K562 (cell line): ENCODE measurements around the gene ARID3B. TPM values are rescaled to one million over a fixed set of nuclear protein-coding genes. Genes with fewer than 3 reads are reported as not detected.

Experiments used
- CBX2 ChIP-seq: fragments of 200-600 bp; sonication (generic); IDR thresholded peaks from one replicate; pipeline ENCODE4 v1.6.1; 2012; ENCODE audit warnings: mild to moderate bottlenecking, low read length, inconsistent platforms; ENCODE audit not compliant: insufficient read depth, poor library complexity, severe bottlenecking
- CC2D1A ChIP-seq: fragments of 450-650 bp; IDR thresholded peaks from 2 replicates; pipeline ENCODE4 v1.6.1; 2017; ENCODE audit warnings: mild to moderate bottlenecking
- DPF2 ChIP-seq: fragments of 450-650 bp; IDR thresholded peaks from 2 replicates; pipeline ENCODE4 v1.6.1; 2016
- GTF2A2 ChIP-seq: IDR thresholded peaks from 2 replicates; pipeline ENCODE4 v1.6.1; 2016; ENCODE audit warnings: mild to moderate bottlenecking, missing genetic modification characterization, missing compliant biosample characterization
- HDGF ChIP-seq: fragments of 450-650 bp; IDR thresholded peaks from 2 replicates; pipeline ENCODE4 v1.6.1; 2016
- HEY1 ChIP-seq: fragments of 250-450 bp; sonication (Bioruptor Pico); IDR thresholded peaks from 2 replicates; pipeline ENCODE4 v1.5.0; 2020; ENCODE audit warnings: mild to moderate bottlenecking, moderate library complexity, borderline replicate concordance
- HLTF ChIP-seq: fragments of 450-650 bp; IDR thresholded peaks from 2 replicates; pipeline ENCODE4 v1.6.1; 2016
- KAT2B ChIP-seq: IDR thresholded peaks from one replicate; pipeline ENCODE4 v1.6.1; 2012; ENCODE audit warnings: low read depth, mild to moderate bottlenecking, control low read depth, inconsistent platforms, low read length, moderate library complexity
- MTA3 ChIP-seq: fragments of 450-650 bp; formaldehyde crosslinking; IDR thresholded peaks from 2 replicates; pipeline ENCODE4 v1.6.1; 2017; ENCODE audit warnings: mild to moderate bottlenecking, borderline replicate concordance
- NCOA6 ChIP-seq: fragments of 450-650 bp; IDR thresholded peaks from 2 replicates; pipeline ENCODE4 v1.6.1; 2017; ENCODE audit warnings: mild to moderate bottlenecking
- NUFIP1 ChIP-seq: fragments of 450-650 bp; IDR thresholded peaks from 2 replicates; pipeline ENCODE4 v1.6.1; 2018; ENCODE audit not compliant: partially characterized antibody
- RBM25 ChIP-seq: fragments of 200-400 bp; formaldehyde crosslinking; IDR thresholded peaks from 2 replicates; pipeline ENCODE4 v1.6.1; 2018; ENCODE audit warnings: low read length, low read depth, moderate library complexity; ENCODE audit not compliant: severe bottlenecking
- SMAD2 ChIP-seq: fragments of 150-350 bp; IDR thresholded peaks from 2 replicates; pipeline ENCODE4 v1.6.1; 2014; ENCODE audit warnings: low read depth, mild to moderate bottlenecking, low read length
- STAT5A ChIP-seq: IDR thresholded peaks from 2 replicates; pipeline ENCODE4 v1.6.1; 2012; ENCODE audit warnings: low read length, inconsistent platforms, borderline replicate concordance
- ZBTB9 ChIP-seq: fragments of 450-650 bp; formaldehyde crosslinking; IDR thresholded peaks from 2 replicates; pipeline ENCODE4 v1.4.0; 2020; ENCODE audit warnings: mild to moderate bottlenecking, moderate library complexity
- ZNF12 ChIP-seq: sonication (generic); formaldehyde crosslinking; IDR thresholded peaks from 2 replicates; pipeline ENCODE4 v1.4.0; 2020; ENCODE audit warnings: mild to moderate bottlenecking, missing genetic modification reagents
- ZNF24 ChIP-seq: fragments of 450-650 bp; IDR thresholded peaks from 2 replicates; pipeline ENCODE4 v1.6.1; 2016
- ZNF324 ChIP-seq: fragments of 250-450 bp; sonication (Bioruptor Pico); IDR thresholded peaks from 2 replicates; pipeline ENCODE4 v1.4.0; 2020; ENCODE audit warnings: mild to moderate bottlenecking
- ZNF551 ChIP-seq: fragments of 250-450 bp; sonication (Bioruptor Pico); IDR thresholded peaks from 2 replicates; pipeline ENCODE4 v1.5.0; 2021; ENCODE audit warnings: mild to moderate bottlenecking, moderate library complexity
- ZNF584 ChIP-seq: fragments of 200-800 bp; sonication (Bioruptor generic); IDR thresholded peaks from 2 replicates; pipeline ENCODE4 v1.6.1; 2016; ENCODE audit warnings: low read depth, mild to moderate bottlenecking, missing genetic modification characterization, missing compliant biosample characterization
- ZNF77 ChIP-seq: fragments of 250-450 bp; sonication (Bioruptor Pico); IDR thresholded peaks from 2 replicates; pipeline ENCODE4 v1.5.0; 2020
- ZSCAN32 ChIP-seq: fragments of 450-650 bp; formaldehyde crosslinking; IDR thresholded peaks from 2 replicates; pipeline ENCODE4 v1.4.0; 2020; ENCODE audit warnings: mild to moderate bottlenecking, moderate library complexity
- polyA plus RNA-seq, 8 experiments: library from polyadenylated mRNA; depleted of rRNA in 4 of 8; stranded (reverse) in 5 of 8; unstranded in 3 of 8; fragments of >200 nt; fragmentation: Nextera tagmentation in 2 of 8; fragmentation: Illumina TruSeq in 1 of 8; extraction: Ambion mirVana in 2 of 8; extraction: Trizol in 1 of 8; gene quantifications; 2 replicates each; pipeline versions ENCODE4 v1.2.1 to v1.2.3, GENCODE V29; 2011 to 2014; ENCODE audit warnings: inconsistent platforms in 1 of 8, missing spikeins in 1 of 8
- total RNA-seq, 7 experiments: library from RNA; depleted of rRNA in 6 of 7; stranded (reverse); fragments of >200 nt in 6 of 7; fragmentation: Illumina TruSeq in 2 of 7; extraction: Trizol in 2 of 7; gene quantifications; 2 replicates each; pipeline versions ENCODE4 v1.2.1 to v1.2.3, GENCODE V29; 2011 to 2021; ENCODE audit warnings: low replicate concordance in 1 of 7
- TF ChIP-seq, protein P1 (sequence below): sonication (generic); formaldehyde crosslinking; IDR thresholded peaks from 2 replicates; pipeline ENCODE4 v1.8.1; 2023; ENCODE audit warnings: mild to moderate bottlenecking, missing genetic modification reagents
- TF ChIP-seq, protein P2 (sequence below), 2 experiments: fragments of 200-800 bp in 1 of 2; sonication (Bioruptor generic) in 1 of 2; sonication (generic) in 1 of 2; formaldehyde crosslinking in 1 of 2; IDR thresholded peaks in 1 of 2; conservative IDR thresholded peaks in 1 of 2; 2 replicates each; pipeline versions ENCODE4 v1.5.0 to v1.6.1; 2016 to 2020; ENCODE audit warnings: missing compliant biosample characterization in 1 of 2, missing genetic modification characterization in 1 of 2, missing genetic modification reagents in 1 of 2
- TF ChIP-seq, protein P3 (sequence below): fragments of 250-450 bp; sonication (Bioruptor Pico); IDR thresholded peaks from 2 replicates; pipeline ENCODE4 v1.8.0; 2022; ENCODE audit warnings: inconsistent platforms

Gene ARID3B
- total and polyA plus RNA-seq, 9 of the 15 experiments (the other 6 are each of a cell fraction or from before 2014, with no cell fraction given): 0.32 to 15.1 (median 7.1) TPM

GRCh38 chr15:74541494-74542165 lies 610 bp downstream of the ARID3B start (continued):
- TF ChIP-seq NCOA6 (no peak), CBX2 (no peak), MTA3 (0 out of 2 replicates have a peak, but pooled peaks have one; percentile 24), NUFIP1 (no peak), ZSCAN32 (CRISPR knock-in tag) (no peak), RBM25 (no peak), ZNF584 (CRISPR knock-in tag) (no peak), ZNF24 (no peak), HDGF (no peak), STAT5A (no peak), ZNF324 (no peak), ZNF551 (CRISPR knock-in tag) (no peak), DPF2 (peak; percentile 83), HEY1 (no peak), ZBTB9 (no peak), GTF2A2 (tag) (no peak), SMAD2 (no peak), KAT2B (no peak), HLTF (no peak), CC2D1A (no peak), ZNF12 (CRISPR knock-in tag) (no peak), ZNF77 (no peak)
- TF ChIP-seq, protein P1, sequence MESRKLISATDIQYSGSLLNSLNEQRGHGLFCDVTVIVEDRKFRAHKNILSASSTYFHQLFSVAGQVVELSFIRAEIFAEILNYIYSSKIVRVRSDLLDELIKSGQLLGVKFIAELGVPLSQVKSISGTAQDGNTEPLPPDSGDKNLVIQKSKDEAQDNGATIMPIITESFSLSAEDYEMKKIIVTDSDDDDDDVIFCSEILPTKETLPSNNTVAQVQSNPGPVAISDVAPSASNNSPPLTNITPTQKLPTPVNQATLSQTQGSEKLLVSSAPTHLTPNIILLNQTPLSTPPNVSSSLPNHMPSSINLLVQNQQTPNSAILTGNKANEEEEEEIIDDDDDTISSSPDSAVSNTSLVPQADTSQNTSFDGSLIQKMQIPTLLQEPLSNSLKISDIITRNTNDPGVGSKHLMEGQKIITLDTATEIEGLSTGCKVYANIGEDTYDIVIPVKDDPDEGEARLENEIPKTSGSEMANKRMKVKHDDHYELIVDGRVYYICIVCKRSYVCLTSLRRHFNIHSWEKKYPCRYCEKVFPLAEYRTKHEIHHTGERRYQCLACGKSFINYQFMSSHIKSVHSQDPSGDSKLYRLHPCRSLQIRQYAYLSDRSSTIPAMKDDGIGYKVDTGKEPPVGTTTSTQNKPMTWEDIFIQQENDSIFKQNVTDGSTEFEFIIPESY (CRISPR knock-in tag): no peak
- TF ChIP-seq, protein P2, sequence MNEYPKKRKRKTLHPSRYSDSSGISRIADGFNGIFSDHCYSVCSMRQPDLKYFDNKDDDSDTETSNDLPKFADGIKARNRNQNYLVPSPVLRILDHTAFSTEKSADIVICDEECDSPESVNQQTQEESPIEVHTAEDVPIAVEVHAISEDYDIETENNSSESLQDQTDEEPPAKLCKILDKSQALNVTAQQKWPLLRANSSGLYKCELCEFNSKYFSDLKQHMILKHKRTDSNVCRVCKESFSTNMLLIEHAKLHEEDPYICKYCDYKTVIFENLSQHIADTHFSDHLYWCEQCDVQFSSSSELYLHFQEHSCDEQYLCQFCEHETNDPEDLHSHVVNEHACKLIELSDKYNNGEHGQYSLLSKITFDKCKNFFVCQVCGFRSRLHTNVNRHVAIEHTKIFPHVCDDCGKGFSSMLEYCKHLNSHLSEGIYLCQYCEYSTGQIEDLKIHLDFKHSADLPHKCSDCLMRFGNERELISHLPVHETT (CRISPR knock-in tag; conservative IDR thresholded peaks at IDR 0.05 in 1 of 2, IDR thresholded peaks at IDR 0.05 in 1 of 2): 0 out of 4 replicates have a peak, but pooled peaks of 1 of the 2 experiments have one; percentile 7
- TF ChIP-seq, protein P3, sequence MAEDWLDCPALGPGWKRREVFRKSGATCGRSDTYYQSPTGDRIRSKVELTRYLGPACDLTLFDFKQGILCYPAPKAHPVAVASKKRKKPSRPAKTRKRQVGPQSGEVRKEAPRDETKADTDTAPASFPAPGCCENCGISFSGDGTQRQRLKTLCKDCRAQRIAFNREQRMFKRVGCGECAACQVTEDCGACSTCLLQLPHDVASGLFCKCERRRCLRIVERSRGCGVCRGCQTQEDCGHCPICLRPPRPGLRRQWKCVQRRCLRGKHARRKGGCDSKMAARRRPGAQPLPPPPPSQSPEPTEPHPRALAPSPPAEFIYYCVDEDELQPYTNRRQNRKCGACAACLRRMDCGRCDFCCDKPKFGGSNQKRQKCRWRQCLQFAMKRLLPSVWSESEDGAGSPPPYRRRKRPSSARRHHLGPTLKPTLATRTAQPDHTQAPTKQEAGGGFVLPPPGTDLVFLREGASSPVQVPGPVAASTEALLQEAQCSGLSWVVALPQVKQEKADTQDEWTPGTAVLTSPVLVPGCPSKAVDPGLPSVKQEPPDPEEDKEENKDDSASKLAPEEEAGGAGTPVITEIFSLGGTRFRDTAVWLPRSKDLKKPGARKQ (CRISPR knock-in tag): no peak
